Activated CD8-positive, alpha-beta memory T cell treated with anti-CD3 and anti-CD28 coated beads for 36 hours (primary cell): ENCODE data around the gene MEST. TPM values are rescaled to one million over a fixed set of nuclear protein-coding genes. Genes with fewer than 3 reads are reported as not detected.
"Not testable (repeated sequence)": the region's sequence is repeated elsewhere in the genome, so short reads cannot be mapped to it uniquely, and the experiment has no call there.

ENCODE experiments used
- CTCF ChIA-PET: fragments of 350-600 bp; sonication (Branson Sonifier 250); formaldehyde crosslinking; loops from one replicate; lab custom pipeline; 2021; ENCODE audit warnings: antibody characterized with exemption; lab: Charles Lee
- POLR2A ChIA-PET: fragments of 350-600 bp; sonication (Branson Sonifier 250); formaldehyde crosslinking; loops from one replicate; lab custom pipeline; 2021; ENCODE audit warnings: antibody characterized with exemption; lab: Charles Lee
- total RNA-seq, 2 experiments: library from RNA; stranded (reverse); gene quantifications; one replicate each; pipeline ENCODE4 v1.2.3, GENCODE V29; 2021

Gene MEST
- total RNA-seq, 2 experiments from 2014 or later: 4.3 to 7.0 TPM

GRCh38 chr7:130506358-130506757, 14.5 kb downstream of the MEST start:
- POLR2A ChIA-PET: no interaction called here
- CTCF ChIA-PET: interaction anchor here (0.7 kb wide), 1 partner anchor 131 kb away, joined by 3 read pairs; no protein-coding TSS in a partner anchor

DNA sequence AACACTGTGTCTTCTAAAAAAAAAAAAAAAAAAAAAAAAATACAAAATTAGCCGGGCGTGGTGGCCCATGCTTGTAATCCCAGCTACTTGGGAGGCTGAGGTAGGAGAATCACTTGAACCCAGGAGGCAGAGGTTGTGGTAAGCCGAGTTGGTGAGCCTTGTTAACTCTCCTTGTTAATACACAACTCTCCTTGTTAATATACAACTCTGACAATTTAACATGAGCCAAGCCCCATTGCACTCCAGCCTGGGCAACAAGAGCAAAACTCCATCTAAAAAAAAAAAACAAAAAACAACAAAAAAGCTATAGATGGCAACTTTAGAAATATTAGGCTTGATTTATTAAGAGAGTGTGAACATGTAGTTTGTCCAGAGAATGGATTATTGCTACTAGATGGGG, 20.2 kb downstream of the MEST start:
- ChIA-PET POLR2A (interaction anchor here (0.6 kb wide), 1 partner anchor 13 kb away, joined by 5 read pairs; no protein-coding TSS in a partner anchor), CTCF (interaction anchor here (0.7 kb wide), 1 partner anchor 162 kb away, joined by 6 read pairs; no protein-coding TSS in a partner anchor)

DNA sequence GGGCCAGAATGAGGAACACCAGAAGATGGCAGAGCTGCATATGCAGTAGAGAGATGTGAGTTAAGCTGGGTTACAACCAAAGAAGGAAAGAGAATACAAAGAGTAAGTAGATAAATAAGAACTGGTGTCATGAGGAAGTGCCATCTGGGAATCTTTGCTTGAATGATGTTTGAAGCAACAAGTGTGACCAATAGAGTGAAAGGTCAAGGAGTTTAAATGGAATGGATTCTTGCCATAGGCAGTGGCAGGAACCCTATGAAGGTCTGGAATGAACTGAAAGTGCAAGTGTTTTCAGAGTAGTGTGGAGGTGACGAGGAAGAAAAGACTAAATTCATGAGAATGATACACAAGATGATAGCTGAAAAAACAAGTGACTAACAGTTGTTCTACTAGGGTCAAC, 21.6 kb downstream of the MEST start:
- CTCF ChIA-PET: no interaction called here
- POLR2A ChIA-PET: no interaction called here

DNA sequence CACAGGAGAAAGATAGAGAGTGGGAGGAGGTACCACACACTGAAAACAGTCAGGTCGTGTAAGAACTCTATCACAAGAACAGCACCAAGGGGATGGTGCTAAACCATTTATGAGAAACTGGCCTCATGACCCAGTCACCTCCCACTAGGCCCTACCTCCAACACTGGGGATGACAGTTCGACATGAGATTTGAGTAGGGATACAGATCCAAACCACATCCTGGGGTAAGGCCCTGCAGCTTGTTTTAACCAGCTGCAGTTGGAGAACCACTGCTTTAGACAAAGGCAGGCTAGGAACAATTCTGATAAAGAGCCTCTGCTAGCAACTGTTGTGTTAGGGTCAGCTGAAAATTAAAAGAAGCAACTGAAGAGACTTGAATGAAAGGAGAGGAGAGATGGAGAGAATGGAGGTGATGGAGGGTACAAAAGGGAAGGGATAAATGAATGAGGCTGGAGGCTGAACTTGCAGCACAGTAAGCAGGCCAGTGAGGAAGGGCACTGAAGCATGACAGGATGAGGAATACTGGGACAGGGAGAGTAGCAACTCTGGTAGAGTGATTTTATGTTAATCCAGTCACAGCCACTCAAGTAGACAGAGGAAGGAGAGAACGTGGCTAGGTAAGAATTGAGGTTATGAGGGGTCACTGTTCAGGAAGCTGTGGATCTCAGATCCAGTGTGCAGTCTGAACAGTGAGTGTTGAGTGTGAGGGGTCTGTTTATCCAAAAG, 23.6 kb downstream of the MEST start:
- ChIA-PET POLR2A (no interaction called here), CTCF (no interaction called here)

DNA sequence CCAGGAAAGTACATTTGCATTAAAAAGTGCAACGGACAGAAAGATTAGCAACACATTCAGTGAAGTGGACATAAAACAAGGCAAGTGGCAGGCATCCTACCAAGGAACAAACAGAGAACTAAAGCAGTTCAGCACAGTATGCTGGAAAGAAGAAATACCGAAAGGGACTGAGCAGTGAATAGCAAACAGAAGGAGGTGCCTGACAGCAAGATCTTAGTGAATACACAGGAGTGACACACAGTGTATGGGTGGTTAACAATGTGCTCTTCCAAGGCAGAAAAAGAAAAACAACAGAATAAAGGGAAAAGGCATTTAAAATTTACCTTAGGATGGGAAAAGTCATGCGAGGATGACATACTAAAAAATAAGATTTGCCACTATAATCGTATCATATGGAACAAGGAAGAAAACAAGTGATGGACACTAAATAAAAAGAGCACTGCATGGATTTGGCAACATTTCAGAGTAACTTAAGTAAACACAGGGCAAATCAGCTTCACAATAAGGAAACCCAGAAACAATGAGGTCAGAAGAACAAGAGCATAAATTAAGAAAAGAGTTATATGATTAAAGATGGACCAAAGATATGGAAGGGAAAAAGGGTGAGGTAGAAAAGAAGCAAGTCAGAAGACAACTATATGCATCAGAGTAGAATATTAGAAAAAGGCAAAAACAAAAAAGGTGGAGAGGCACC, 29.5 kb downstream of the MEST start:
- POLR2A ChIA-PET: no interaction called here

DNA sequence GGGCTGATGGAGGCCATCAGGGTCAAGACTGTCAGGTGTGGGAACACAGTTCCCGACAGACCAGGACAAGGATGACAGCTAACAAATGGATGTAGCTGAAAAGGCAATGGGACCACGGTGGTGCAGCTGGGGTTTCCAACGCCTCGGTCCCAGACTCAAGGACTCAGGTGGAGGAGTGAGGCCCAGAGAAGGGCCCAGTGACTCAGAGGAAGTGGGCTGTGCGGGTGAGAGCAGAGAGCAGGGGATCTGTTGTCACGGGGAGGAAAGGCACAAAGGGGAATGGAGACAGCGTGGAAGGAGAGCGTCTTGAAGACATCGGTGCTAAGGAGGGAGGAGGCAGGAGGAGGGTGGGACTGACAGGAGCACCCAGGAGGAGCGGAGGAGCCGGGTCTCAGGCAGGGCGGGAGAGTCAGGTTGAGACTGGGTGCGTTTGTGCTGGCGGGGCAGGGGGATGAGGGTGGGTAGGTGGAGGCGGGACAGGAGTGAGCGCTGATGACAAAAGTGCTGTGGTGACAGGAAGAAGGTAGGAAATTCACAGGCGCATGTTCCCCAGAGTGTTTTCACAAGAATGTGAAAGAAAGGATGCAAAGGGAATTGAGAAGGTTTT, 31.7 kb downstream of the MEST start:
- CTCF ChIA-PET, POLR2A ChIA-PET: not testable (repeated sequence)

More for the DNA sequence above, 29.5 kb downstream of the MEST start:
- CTCF ChIA-PET: no interaction called here

DNA sequence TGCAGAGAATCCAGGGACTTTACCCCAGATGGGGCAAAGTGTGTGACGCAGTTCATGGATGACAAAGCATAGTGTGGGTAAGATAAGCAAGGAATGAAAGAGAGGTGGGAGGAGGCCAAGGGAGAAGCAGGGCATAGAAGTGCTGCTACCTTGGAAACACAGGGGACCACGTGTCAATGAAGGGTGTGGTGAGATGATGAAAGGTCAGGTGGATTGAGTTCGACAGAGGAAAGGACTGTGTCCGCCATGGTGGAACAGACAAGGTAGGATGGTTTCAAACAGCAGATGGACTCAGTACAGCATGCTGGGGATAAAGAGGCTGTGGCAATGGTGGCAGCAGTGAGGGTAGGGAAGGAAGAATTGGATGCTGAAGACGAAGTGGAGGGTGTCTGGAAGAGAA, 32.7 kb downstream of the MEST start:
- POLR2A ChIA-PET: no interaction called here
- CTCF ChIA-PET: no interaction called here

GRCh38 chr7:130527752-130528355, 36.0 kb downstream of the MEST start:
- POLR2A ChIA-PET, CTCF ChIA-PET: not testable (repeated sequence)

DNA sequence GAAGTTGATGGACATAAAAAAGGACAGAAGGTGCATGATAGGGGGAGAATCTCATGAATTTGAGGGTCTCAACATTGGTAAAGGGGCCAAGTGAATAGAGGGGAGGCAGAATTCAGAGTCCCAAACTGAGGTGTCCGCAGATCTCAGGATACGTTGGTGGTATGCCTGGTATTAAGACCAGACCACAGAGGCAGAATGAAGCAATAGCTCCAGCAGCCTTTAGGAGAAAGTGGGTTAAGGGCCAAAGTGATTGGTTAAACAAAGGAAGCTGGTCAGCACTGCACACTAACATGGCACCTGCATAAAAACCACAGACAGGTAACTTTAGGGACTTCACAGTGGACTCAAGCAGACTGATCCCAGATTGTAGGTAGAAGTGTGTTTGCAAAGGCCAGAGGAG, 37.5 kb downstream of the MEST start:
- CTCF ChIA-PET: no interaction called here

GRCh38 chr7:130537894-130538293, 46.0 kb downstream of the MEST start:
- CTCF ChIA-PET, POLR2A ChIA-PET: not testable (repeated sequence)

More for the DNA sequence above, 37.5 kb downstream of the MEST start:
- POLR2A ChIA-PET: no interaction called here

GRCh38 chr7:130541287-130541686, 49.4 kb downstream of the MEST start:
- POLR2A ChIA-PET, CTCF ChIA-PET: not testable (repeated sequence)

DNA sequence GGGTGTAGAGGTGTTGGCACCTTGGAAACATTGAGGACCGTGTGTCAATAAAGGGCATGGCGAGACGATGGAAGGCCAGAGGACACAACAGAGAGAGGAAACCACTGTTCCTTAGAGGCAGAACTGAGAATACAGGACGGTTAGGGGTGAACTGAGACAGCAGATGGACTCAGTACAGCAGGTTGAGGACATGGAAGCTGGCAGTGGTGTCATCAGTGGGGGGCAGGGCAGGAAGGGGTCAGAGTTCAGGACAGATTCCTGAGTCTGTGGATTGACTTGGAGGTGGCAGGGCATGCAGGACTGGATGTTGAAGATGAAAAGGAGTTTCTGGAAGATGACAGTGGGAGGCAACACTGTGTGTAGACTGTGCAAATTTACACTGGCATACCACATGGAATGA, 50.4 kb downstream of the MEST start:
- POLR2A ChIA-PET, CTCF ChIA-PET: not testable (repeated sequence)

DNA sequence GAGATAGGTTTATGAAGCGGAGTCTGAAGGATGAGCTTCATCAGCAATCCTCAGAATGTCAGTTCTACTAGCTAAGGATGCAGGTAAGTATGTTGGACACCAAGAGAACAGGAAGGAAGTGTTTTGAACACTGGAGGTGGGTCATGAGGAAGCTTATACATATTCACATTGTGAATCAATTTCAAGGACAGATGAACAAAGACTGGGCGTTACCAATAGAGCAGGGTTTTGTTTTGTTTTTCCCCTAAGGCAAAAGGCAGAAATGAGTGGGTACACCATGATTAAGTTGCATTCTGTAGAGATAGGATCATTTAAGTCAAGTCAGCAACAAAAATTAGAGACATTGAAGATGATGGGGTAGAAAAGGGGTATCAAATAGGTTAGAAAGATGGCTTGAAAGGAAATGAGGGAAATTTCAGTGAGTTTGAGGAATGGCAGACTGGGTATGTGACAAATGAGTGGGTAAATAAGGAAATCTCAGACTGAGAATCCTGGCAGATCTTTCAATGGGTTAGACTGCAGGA, 51.7 kb downstream of the MEST start:
- POLR2A ChIA-PET: interaction anchor here (0.6 kb wide), 1 partner anchor 27 kb away, joined by 3 read pairs; no protein-coding TSS in a partner anchor
- CTCF ChIA-PET: no interaction called here

GRCh38 chr7:130544356-130544755, 52.5 kb downstream of the MEST start:
- CTCF ChIA-PET: no interaction called here
- POLR2A ChIA-PET: no interaction called here

DNA sequence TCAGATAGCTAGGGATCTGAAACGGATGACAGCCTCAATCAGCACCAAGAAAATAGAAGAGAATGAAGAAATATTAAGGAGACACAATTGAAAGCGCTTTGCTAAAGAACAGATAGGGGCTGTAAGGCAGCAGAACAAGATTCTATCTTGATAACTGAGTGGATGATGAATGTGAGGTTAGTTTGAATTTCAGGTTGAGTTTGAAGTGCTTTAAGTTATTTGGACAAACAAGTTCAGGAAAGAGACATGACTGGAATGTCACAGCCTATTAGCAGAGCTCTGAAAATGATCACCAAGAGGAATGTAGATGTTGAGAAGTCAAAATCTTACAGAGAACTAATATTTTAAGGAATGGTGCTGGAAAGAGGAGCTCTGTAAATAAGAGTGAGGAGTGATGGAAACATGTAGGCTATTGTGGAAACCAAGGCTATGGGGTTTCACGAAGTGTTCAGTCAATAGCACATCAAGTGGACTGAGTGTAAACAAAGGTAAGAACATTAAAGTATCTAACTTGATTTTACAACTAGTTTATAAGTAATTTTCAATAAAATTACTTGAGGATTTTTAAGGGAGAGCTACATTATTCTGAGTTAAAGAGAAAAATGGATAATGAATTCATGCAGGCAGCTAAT, 61.6 kb downstream of the MEST start:
- POLR2A ChIA-PET: no interaction called here
- CTCF ChIA-PET: no interaction called here

DNA sequence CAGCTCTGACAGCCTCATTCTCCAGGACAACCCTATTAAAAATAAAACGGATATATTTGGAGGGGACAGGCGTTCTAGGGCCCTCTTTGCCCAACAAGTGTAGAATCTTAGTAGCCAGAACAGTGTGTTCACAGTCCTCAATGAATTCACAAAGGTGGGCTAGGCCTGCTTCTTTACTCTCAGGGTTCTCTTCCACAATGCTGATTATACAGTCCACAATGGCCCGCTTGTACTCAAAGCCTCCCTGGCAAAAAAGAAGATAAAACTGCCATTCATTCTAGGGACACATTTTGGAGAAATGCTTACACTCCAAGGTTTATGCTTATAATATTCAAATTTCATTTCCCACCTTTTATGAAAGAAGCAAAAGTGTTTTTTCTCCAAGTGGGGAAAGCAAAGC, 62.6 kb downstream of the MEST start:
- ChIA-PET POLR2A (no interaction called here), CTCF (no interaction called here)
